ENCODE data around the gene NEDD8. TPM values are rescaled to one million over a fixed set of nuclear protein-coding genes. Genes with fewer than 3 reads are reported as not detected.
A peak's percentile ranks its signal among the peaks of the same experiment; 100 is the strongest.
"Not testable (repeated sequence)": the region's sequence is repeated elsewhere in the genome, so short reads cannot be mapped to it uniquely, and the experiment has no call there.

NEDD8 gene
- total RNA-seq, 4 donors from 2014 or later = 61.2 to 1,004 (median 192) TPM

- no peak for TF ChIP-seq CTCF (IDR thresholded peaks at IDR 0.05)
- TF ChIP-seq POLR2A (IDR thresholded peaks at IDR 0.05) = no peak
- Histone ChIP-seq H3K27me3 (no peaks in the 10 kb centered on the region), H3K4me3 (no peak overlapping the region), H3K36me3 (no peaks in the 10 kb centered on the region), H3K27ac (no peak overlapping the region), H3K9me3 (no peaks in the 10 kb centered on the region), H3K4me1 (no peaks in the 10 kb centered on the region)
- no peak for DNase-seq
- intact Hi-C loops (cut with DNase I; ENCODE audit: low total_unique reads) = no loop called here
Measured at GRCh38 chr14:24219521-24219920, 12.6 kb downstream of the NEDD8 start.

- intact Hi-C loops (cut with DNase I; ENCODE audit: low total_unique reads) = no loop called here
- TF ChIP-seq POLR2A (IDR thresholded peaks at IDR 0.05) (no peak), CTCF (IDR thresholded peaks at IDR 0.05) (no peak)
- Histone ChIP-seq H3K36me3 (no peaks in the 10 kb centered on the region), H3K4me3 (no peak overlapping the region), H3K27ac (no peak overlapping the region), H3K4me1 (no peaks in the 10 kb centered on the region), H3K9me3 (no peaks in the 10 kb centered on the region), H3K27me3 (no peaks in the 10 kb centered on the region)
- DNase-seq = no peak
Measured at GRCh38 chr14:24219080-24219479, 13.1 kb downstream of the NEDD8 start.

GRCh38 chr14:24216876-24217275 lies 15.3 kb downstream of the NEDD8 start:
- H3K4me1 ChIP-seq; H3K27me3 ChIP-seq; H3K9me3 ChIP-seq; intact Hi-C loops (cut with DNase I; ENCODE audit: low total_unique reads); H3K36me3 ChIP-seq; DNase-seq; H3K27ac ChIP-seq; H3K4me3 ChIP-seq: not testable (repeated sequence)

- Histone ChIP-seq H3K36me3 (no peaks in the 10 kb centered on the region), H3K27me3 (no peaks in the 10 kb centered on the region), H3K9me3 (no peaks in the 10 kb centered on the region), H3K4me1 (peaks cover 0 to 4% of the 10 kb centered on the region in 2 donors), H3K27ac (peak overlapping the region; percentile 86 to 89), H3K4me3 (peak overlapping the region; percentile 71 to 80)
- intact Hi-C loops (cut with DNase I; ENCODE audit: low total_unique reads) = no loop called here
- no peak for DNase-seq
- TF ChIP-seq CTCF (IDR thresholded peaks at IDR 0.05) (no peak), POLR2A (IDR thresholded peaks at IDR 0.05) (no peak)
Measured at GRCh38 chr14:24216345-24216699, 15.8 kb downstream of the NEDD8 start.

GRCh38 chr14:24215495-24216344 lies 16.4 kb downstream of the NEDD8 start, which contains the start of gene MDP1:
Gene MDP1, minus strand, starts transcription at chr14:24216066. Its CDS starts 111 bp downstream, at chr14:24215955.
- Histone ChIP-seq H3K4me1 (peaks cover 0 to 4% of the 10 kb centered on the region in 2 donors), H3K27ac (peak within 1 kb of the TSS; percentile 86 to 89), H3K4me3 (peak within 1 kb of the TSS; percentile 71 to 80), H3K9me3 (no peaks in the 10 kb centered on the region), H3K36me3 (no peaks in the 10 kb centered on the region), H3K27me3 (no peaks in the 10 kb centered on the region)
- DNase-seq = peak; percentile 81 to 82
- intact Hi-C loops (cut with DNase I; ENCODE audit: low total_unique reads) = no loop called here
- peak; percentile 55 to 66 for TF ChIP-seq POLR2A (IDR thresholded peaks at IDR 0.05)
- peak; percentile 45 to 68 (median 61) for TF ChIP-seq CTCF (IDR thresholded peaks at IDR 0.05)

All from uterus (tissue), 4 donors.